Breast epithelium (tissue), 4 donors: ENCODE results near the gene SLC51A. TPM values are rescaled to one million over a fixed set of nuclear protein-coding genes. Genes with fewer than 3 reads are reported as not detected.

Experiments used
- DNase-seq, 2 donors: peaks; one replicate each; pipeline ENCODE4 v3.0.0-alpha.2; 2019; ENCODE audit warnings: low spot score in 2 of 2
- H3K27ac ChIP-seq, 2 donors: fragments of 200-600 bp; sonication (generic) in 1 of 2; one replicate each; pipeline ENCODE4 v1.5.1; 2016 to 2019; ENCODE audit warnings: mild to moderate bottlenecking in 1 of 2
- H3K27me3 ChIP-seq, 2 donors: fragments of 200-600 bp; sonication (generic) in 1 of 2; one replicate each; pipeline versions ENCODE4 v1.5.1 to v1.6.0; 2017 to 2019; ENCODE audit warnings: control low read depth in 1 of 2, mild to moderate bottlenecking in 1 of 2
- H3K36me3 ChIP-seq: fragments of 200-600 bp; one replicate; pipeline ENCODE4 v1.5.1; 2019
- H3K4me1 ChIP-seq, 2 donors: fragments of 200-600 bp; sonication (generic); one replicate each; pipeline ENCODE4 v1.5.1; 2016 to 2019; ENCODE audit warnings: control low read depth in 1 of 2
- H3K4me3 ChIP-seq, 3 donors: fragments of 200-600 bp; sonication (generic); 1 replicate in 2 of 3; 2 replicates in 1 of 3; pipeline ENCODE4 v1.5.1; 2016 to 2019; ENCODE audit warnings: mild to moderate bottlenecking in 3 of 3, moderate library complexity in 2 of 3
- H3K9me3 ChIP-seq, 2 donors: fragments of 200-600 bp; sonication (generic) in 1 of 2; one replicate each; pipeline ENCODE4 v1.5.1; 2016 to 2019; ENCODE audit warnings: control low read depth in 1 of 2
- POLR2A ChIP-seq: fragments of 450-650 bp; IDR thresholded peaks from one replicate; pipeline ENCODE4 v1.6.1; 2016; ENCODE audit warnings: antibody characterized with exemption, mild to moderate bottlenecking, moderate library complexity
- POLR2AphosphoS5 ChIP-seq, 3 donors: sonication (generic); formaldehyde crosslinking; IDR thresholded peaks; one replicate each; pipeline ENCODE4 v1.6.1; 2017; ENCODE audit warnings: antibody characterized with exemption in 3 of 3
- intact Hi-C: fragments of 100-400 bp; cut with DNase I; formaldehyde crosslinking; loops from one replicate; pipeline ENCODE4 v1.15.1; 2023; ENCODE audit warnings: low total_unique reads
- total RNA-seq, 3 donors: library from RNA; depleted of rRNA; stranded (reverse); fragments of >200 nt; gene quantifications; one replicate each; pipeline ENCODE4 v1.1.0, GENCODE V29; 2016
- TF ChIP-seq, protein P1 (sequence below), 3 donors: fragments of 450-650 bp; IDR thresholded peaks; one replicate each; pipeline ENCODE4 v1.5.1; 2016 to 2017; ENCODE audit warnings: antibody characterized with exemption in 3 of 3, mild to moderate bottlenecking in 3 of 3, moderate library complexity in 3 of 3

SLC51A gene
- total RNA-seq, 3 donors from 2014 or later, result not detected

DNA sequence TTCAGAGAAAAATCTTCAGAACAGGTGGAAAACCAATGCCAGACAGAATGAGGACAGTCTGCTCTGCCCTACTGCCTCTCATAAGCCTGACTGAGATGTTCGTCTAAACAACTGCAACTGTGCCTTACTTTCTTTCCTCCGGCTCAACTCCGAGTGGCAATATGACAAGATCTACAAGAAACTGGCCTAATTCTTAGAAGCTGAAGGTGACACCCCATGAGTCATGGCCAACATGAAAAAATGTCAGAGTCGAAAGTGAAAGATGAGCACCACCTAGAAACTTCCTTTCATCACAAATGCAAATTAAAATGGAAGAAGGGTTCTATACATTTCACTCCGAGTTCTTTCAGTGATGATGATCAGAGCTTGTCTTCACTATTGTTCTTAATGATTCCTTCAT, 58.3 kb downstream of the SLC51A start:
- TF ChIP-seq, protein P1, sequence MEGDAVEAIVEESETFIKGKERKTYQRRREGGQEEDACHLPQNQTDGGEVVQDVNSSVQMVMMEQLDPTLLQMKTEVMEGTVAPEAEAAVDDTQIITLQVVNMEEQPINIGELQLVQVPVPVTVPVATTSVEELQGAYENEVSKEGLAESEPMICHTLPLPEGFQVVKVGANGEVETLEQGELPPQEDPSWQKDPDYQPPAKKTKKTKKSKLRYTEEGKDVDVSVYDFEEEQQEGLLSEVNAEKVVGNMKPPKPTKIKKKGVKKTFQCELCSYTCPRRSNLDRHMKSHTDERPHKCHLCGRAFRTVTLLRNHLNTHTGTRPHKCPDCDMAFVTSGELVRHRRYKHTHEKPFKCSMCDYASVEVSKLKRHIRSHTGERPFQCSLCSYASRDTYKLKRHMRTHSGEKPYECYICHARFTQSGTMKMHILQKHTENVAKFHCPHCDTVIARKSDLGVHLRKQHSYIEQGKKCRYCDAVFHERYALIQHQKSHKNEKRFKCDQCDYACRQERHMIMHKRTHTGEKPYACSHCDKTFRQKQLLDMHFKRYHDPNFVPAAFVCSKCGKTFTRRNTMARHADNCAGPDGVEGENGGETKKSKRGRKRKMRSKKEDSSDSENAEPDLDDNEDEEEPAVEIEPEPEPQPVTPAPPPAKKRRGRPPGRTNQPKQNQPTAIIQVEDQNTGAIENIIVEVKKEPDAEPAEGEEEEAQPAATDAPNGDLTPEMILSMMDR (IDR thresholded peaks at IDR 0.05), result no peak
- Histone ChIP-seq H3K36me3 (no peaks in the 10 kb centered on the region), H3K27ac (no peak overlapping the region), H3K27me3 (no peaks in the 10 kb centered on the region), H3K4me1 (no peaks in the 10 kb centered on the region), H3K9me3 (no peaks in the 10 kb centered on the region), H3K4me3 (no peak overlapping the region)
- DNase-seq, result no peak
- intact Hi-C loops, result no loop called here

DNA sequence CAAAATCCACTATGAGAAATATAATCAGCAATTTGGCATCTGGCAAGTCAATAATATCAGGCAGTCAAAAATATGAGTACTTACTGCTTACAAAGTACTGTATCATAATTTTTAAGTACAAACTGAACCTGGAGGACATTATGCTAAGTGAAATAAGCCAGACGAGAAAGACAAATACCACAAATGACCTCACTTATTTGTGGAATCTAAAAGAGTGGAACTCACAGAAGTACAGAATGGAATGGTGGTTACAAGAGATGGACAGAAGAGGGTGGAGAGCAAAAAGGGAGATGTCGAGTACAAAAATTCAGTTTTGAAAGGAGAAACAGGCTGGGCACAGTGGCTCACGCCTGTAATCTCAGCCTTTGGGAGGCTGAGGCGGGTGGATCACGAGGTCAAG, 58.8 kb downstream of the SLC51A start:
- Histone ChIP-seq H3K27me3 (no peaks in the 10 kb centered on the region), H3K4me1 (no peaks in the 10 kb centered on the region), H3K9me3 (no peaks in the 10 kb centered on the region), H3K27ac (no peak overlapping the region), H3K4me3 (no peak overlapping the region), H3K36me3 (no peaks in the 10 kb centered on the region)
- DNase-seq, result no peak
- intact Hi-C loops, result no loop called here
- TF ChIP-seq, protein P1 (IDR thresholded peaks at IDR 0.05), result no peak
- TF ChIP-seq POLR2AphosphoS5 (IDR thresholded peaks at IDR 0.05), result no peak
- TF ChIP-seq POLR2A, result no peak

DNA sequence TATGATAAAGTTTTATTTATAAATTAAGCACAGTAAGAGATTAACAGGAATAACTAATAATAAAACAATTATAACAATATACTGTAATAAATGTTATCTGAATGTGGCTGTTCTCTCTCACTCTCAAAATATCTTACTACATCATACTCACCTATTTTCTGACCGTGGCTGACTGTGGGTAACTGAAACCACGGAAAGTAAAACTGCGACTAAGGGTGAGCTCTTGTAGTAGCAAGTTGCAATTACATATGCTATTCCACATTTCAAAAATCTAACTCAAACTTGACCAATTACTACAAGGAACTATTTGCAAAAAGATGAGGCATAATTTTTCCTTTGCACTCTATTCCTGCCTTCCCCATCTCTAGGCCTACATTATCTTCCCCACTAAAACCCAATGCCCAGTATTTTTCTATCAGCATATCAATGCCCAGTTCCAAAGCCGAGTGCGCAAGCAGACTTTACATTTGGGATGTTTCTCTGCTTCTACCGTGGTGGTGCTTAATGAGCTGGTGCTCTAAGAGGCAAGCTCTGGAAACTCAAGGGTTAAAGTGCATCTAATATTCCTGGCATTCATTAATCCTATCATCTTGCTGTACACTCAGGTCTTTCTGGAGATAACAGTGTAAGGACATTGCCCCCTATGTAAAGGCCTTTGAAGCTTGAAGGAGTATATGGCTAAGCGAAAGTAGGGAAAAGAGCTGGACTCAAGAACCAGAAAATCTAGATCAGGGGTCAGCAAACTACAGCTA, 64.5 kb downstream of the SLC51A start:
- no peak for DNase-seq
- no peaks in the 10 kb centered on the region for H3K4me1 ChIP-seq
- intact Hi-C loops, result no loop called here
- H3K9me3 ChIP-seq, result no peaks in the 10 kb centered on the region
- no peak for TF ChIP-seq POLR2AphosphoS5 (IDR thresholded peaks at IDR 0.05)
- TF ChIP-seq POLR2A, result no peak
- TF ChIP-seq, protein P1 (IDR thresholded peaks at IDR 0.05), result no peak
- H3K36me3 ChIP-seq, result no peaks in the 10 kb centered on the region
- no peak overlapping the region for H3K4me3 ChIP-seq
- H3K27ac ChIP-seq, result no peak overlapping the region
- H3K27me3 ChIP-seq, result no peaks in the 10 kb centered on the region

DNA sequence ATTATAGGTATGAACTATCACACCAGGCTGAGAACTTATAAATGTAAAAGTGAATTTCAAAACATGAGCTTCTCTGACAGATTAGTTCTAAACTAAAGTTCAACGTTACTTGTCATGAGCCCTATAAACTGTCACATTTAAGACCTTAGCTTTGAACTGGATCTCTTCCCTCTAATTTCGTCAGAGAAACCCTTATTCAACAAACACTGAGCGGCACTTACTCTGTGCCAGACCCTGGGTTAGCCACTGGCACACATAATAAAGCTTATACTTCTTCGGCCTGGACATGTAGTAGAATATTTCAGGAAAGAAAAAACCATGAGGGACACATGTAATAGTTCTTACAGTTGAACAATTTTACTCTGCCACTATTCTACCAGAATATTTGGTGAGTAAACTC, 65.6 kb downstream of the SLC51A start:
- Histone ChIP-seq H3K27me3 (no peaks in the 10 kb centered on the region), H3K4me1 (peaks cover 0 to 4% of the 10 kb centered on the region in 2 donors), H3K36me3 (no peaks in the 10 kb centered on the region), H3K9me3 (no peaks in the 10 kb centered on the region), H3K27ac (no peak overlapping the region), H3K4me3 (no peak overlapping the region)
- DNase-seq, result no peak
- intact Hi-C loops, result no loop called here
- TF ChIP-seq POLR2AphosphoS5 (IDR thresholded peaks at IDR 0.05), result no peak
- TF ChIP-seq, protein P1 (IDR thresholded peaks at IDR 0.05), result no peak
- no peak for TF ChIP-seq POLR2A

Other genes with a start within 250 kb of the SLC51A start
- gene TFRC, start 134.4 kb upstream of the SLC51A start, total RNA-seq, result 100 to 1,000 TPM in 1 of 3 donors, 10 to 100 TPM in 2; 57.6 to 116 (median 80.3) TPM
- gene ZDHHC19, start 5.1 kb upstream of the SLC51A start, total RNA-seq, result not detected
- gene PCYT1A, start 71.2 kb downstream of the SLC51A start, total RNA-seq, result 10 to 100 TPM; 55.9 to 92.0 (median 56.4) TPM
- gene DYNLT2B, start 101.7 kb downstream of the SLC51A start, total RNA-seq, result 10 to 100 TPM in 2 of 3 donors, 1 to 10 TPM in 1; 8.5 to 14.9 (median 14.1) TPM
- 1 to 10 TPM in 2 of 3 donors, not detected in 1; 1.4 to 2.8 TPM for gene TM4SF19, start 121.9 kb downstream of the SLC51A start, total RNA-seq
- gene UBXN7, start 215.9 kb downstream of the SLC51A start, total RNA-seq, result 10 to 100 TPM; 21.4 to 25.8 (median 21.6) TPM